Measurements from ENCODE around the gene SNX30.

SNX30 gene

DNA sequence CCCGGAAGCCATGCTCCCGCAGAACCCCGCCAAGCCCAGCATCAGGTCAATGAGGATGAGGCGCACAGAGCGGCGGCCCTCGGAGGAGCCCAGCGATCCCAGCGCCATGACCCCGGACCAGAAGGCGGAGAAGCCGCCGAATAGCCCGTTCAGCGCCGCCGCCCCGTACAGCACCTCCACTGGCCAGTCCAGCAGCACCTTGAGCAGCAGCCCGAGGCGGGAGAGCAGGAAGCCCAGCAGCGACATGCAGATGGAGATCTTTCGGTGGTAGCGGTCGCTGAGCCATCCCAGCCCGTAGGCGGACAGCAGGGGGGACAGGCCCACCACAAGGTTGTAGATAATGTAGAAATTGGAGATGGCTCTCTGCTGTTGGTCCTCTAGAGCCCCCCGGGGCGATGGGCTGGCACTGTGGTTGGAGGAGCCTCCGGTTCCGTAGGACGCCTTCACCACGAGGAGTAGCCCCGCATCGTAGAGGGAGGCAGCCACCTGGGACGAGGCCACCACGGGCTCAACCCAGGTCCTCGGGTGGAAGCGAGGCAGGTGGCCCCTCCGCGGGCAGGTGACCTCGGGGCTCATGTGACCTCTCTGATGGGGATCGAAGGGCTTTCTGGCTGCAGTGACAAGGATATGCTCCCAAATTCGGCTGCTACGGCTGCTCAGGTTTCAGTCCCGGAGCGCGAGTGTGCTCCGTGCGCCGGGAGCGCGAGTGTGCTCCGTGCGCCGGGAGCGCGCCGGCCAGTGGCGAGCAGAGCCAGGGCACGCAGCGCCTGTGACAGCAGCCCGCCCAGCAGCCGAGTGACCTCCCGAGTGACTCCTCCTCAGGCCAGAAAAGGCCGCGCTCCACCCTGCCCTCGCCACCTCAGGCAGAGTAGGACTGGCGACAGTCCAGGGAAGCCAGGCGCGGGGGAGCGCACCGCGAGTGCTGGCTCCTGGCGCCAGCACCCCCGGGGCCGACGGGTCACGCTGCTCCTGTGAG, 139.8 kb downstream of the SNX30 start, which contains the start of gene SLC46A2:
SLC46A2 (minus strand) TSS at position 771 of the 976 bp plus-strand sequence; CDS start at position 576, 195 bp downstream.
- peak; percentile 75 for DNase-seq

DNA sequence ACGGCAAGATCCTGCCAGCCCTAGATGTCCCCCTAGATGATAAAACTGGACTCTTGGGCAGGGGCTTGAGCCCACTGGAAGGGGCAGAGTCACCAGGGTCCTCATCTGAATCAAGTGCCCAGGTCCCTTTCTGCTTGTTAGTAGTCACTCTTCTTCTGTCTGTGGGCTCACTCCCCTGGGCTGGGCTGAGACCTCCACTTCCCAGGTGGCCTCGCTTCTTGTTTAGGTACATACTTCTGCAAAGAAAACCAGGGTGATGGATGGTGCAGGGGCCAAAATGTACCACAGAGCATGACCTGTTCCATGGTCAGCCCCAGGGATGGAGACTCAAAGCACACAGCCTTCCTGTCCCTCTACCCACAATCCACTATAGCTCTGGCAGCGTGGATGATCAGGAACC, 141.0 kb downstream of the SNX30 start:
- DNase-seq, result no peak

DNA sequence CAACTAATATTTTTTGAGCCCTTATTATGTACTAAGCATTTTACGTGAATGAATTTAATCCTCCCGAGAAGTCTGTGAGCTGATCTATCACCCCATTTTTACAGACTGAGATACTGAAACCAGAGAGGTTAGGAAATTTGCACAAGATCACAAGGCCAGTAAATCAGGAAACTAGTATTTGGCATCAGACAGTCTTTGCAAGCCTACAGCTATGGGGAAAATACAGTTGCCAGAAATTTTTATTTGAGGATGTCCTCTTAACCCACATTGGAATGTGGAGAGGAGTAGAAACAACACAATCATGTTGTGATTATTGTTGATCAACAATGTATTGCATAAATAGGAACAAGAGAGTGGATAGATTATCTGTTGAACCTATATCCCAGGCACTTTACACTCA, 142.4 kb downstream of the SNX30 start:
- no peak for DNase-seq

DNA sequence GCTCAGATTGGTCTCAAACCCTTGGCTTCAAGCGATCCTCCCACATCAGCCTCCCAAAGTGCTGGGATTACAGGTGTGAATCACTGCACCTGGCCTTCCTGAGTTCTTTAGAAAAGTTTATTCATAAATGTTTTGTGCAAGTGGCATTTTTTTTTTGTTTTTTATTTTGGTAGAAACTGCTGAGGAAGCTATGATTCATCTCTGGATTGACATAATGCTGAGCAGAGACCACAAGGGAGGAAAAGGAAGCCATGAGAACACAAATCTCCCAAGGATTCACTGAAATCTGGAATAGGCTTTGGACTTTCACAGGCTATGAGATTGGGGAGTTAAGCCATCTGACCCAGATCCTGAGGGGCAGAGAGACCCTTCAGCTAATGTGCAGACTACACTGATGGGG, 143.5 kb downstream of the SNX30 start:
- DNase-seq, result no peak

DNA sequence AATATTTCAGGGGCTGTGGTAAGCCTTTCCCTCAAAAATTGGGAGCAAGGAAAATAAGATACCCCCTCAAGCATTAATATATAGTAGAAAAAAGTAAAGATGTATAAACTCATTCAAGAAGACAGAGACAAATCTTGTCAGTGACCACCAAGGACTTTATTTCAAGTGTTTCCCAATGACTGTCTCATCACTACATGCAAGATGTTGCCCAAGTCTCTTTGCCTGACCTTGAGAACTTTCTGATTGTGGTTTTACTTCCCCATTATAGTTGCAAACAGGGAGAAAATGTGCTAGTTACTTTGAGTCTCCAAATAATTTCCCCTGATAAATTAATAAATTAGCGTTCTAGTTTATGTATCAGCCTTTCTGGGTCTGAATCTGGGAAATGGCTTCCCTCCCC, 144.1 kb downstream of the SNX30 start:
- no peak for DNase-seq

DNA sequence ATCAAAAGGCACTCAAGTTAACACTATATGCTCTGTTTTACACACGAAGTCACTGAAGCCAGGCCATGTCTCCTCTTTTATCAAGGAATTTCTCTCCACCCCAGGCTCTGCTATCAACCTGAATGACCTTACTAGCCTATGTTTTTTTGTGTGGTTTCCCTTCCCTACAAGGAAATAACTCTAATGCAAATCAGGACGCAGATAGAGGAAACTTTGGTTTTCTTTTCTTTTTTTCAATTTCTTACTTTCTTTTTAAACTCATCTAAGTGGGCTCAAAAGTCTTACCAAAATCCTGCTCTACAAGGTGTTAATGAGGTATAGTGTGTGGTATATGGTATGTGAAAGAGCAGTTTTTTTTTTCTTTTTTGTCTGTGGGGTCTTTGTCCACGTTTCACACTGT, 145.6 kb downstream of the SNX30 start:
- DNase-seq, result no peak

DNA sequence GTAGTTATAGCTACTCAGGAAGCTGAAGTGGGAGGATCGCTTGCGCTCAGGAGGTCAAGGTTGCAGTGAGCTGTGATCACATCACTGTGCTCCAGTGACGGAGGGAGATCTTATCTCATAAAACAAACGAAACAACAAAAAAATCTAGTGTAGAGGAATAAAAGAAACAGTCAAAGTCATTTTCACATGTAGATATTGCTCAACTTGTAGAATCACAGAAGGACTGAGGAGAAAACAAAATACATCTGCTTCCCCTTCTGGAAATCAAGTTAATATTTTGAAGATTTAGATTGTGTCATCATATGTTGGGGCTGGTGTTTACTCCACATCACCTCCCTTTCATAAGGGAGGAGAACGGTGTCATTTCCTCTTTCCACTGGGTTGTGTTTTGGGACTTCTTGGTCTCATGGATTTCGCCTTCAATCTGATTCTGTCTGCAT, 148.3 kb downstream of the SNX30 start:
- no peak for DNase-seq

DNA sequence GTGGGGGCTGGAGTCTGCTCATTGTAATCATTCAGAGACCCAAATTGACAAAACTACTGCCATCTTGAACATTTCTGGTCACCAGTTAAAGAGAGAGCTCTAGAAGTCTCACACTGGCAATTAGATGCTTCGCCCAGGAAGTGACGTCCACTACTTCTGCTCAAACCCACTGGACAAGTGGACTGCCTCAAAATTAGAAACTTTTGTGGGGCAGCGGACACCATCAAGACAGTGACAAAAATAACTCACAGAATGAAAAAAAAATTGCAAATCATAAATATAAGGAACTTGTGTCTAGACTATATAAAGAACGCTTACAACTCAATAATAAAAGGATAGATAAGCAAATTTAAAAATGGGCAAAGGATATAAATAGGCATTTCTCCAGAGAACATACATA, 149.9 kb downstream of the SNX30 start:
- DNase-seq, result no peak

DNA sequence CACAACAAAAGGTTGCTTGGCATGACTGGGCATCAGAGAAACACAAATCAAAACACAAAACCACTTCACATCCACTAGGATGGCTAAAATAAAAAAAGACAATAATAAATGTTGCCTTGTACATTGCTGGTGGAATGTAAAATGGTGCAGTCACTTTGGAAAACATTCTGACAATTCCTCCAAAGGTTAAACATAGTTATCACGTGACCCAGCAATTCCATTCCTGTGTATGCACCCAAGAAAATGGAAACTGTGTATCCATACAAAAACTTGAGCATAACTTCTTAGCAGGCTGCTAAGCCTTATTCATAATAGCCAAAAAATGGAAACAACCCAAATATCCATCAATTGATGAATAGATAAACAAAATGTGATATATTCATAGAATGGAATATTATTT, 150.3 kb downstream of the SNX30 start:
- DNase-seq, result no peak

DNA sequence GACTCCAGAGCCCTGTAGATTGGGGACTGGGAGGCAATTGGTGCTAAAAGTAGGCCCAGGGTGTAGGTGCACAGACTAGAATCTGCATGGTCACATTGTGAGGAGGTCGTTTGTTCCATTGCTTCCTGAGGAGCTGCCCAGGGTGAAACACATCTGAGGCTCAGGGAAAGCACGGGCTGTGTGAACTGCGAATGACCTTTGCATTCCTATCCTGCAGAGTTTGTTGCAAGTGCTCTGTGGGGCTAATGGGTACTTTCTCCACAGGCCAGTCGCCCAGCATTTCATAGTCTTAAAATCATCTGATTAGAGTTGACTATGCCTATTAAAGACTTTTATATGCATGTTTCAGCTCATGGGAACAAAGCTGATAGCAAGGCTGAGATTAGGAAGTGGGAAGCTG, 154.5 kb downstream of the SNX30 start:
- no peak for DNase-seq

DNA sequence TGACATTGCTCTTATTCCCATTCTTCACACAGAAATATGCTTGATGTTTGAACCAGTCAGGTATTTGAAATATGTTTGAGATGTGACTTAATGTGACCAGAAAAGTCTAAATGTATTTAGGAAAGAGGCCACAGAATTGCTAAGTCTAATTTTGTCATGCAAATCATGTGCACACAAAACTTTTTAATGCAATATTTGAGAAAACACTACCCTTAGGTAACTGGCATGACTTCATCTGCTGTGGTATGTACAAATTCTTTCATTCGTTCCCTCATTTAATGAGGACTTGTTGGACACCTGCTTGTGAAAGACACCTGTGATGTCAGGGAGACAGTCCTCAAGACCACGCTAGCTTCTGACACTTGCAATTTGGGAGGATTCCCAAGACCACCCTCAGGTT, 161.2 kb downstream of the SNX30 start:
- DNase-seq, result no peak

DNA sequence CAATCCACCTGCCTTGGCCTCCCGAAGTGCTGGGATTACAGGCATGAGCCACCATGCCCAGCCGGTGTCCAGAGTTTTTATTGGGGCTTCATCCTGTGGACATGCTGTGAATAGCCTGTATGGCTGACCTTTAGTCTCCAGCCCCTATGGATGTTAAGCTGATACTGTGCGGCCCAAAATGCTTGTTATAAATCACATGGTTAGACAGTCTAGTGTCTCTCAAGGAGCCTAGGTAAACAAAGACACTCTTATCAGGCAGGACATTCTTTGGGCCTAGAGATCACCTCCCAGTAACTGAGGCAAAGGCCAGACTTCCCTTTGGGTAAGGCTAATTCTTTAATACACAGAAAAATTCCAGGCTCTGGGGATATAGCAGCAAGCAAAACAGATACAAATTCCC, 162.1 kb downstream of the SNX30 start:
- DNase-seq, result no peak

DNA sequence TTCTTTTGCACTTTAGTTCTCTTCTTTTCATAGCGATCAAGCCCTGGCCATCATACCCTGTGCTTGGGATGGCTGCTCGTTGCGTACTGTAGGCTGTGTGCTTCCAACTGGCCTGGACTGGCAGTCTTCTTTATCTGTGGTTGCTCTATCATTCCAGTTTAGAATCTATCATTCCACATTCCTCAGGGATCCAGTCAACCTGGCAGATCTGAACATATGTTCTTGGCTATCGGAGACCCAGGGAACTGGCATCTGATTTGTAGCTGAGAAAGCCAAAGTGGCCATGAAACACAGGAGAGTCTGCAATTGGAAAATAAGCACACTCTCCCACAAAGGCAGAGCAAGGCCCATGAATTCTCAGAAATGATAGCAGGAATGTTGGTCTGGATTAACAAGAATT, 162.8 kb downstream of the SNX30 start:
- no peak for DNase-seq

DNA sequence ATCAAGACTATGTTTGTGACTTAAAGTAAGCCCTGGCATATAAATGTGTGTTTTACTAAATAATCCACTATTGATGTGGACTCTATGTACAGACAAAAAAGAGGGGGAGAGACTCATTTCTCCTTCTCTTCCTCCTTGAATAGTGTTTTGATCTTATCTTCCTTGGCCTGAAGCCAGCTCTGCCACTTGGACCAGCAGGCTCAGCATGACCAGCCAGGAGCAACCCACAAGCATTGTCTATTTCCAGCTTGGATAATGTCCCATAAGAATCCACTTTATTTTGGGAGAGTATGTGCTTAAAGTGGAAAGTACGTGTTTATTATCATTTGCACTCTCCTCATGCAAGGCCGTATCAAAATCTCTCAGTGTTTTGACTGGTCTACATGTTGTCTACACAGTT, 164.0 kb downstream of the SNX30 start:
- DNase-seq, result no peak

DNA sequence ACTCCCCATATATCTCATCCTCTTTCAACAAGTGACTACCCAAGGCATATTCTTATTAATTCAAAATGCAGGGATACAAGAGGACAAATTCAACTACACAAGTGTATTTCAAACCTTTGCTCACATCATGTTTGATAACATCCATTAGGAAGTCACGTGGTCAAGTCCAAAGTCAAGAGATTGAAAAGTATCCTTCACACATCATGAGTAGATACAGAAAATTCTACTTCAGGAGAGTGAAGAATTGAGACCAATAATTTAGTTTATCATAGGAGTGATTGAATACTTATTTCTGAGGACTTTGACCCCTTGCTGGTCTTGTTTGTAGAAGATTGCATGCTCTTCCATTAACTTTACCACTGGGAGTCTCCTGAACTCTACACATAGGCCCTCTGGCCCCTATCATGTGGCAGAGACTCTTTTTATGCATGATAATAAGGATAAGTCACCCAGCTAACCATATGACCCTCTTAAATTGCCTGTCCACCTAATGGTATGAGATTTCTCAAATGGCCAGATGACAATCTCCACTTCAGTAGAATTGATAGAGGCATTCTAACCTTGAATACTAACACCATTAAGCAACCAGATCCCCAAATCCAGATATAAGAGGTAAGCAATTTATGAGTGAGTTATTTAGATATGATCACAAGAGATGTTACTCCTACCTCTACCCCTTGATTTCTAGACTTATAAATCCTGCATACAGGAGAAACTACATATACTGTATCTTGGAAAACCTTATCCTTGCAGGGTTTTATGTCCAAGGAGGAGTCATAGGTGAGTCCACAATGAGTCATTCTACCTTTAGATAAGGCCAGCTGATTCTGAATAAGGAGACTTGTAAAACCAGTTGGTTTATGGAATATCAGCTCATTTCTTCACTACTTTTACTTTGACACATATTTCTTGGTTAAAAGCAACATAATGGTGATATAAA, 166.8 kb downstream of the SNX30 start:
- no peak for DNase-seq

DNA sequence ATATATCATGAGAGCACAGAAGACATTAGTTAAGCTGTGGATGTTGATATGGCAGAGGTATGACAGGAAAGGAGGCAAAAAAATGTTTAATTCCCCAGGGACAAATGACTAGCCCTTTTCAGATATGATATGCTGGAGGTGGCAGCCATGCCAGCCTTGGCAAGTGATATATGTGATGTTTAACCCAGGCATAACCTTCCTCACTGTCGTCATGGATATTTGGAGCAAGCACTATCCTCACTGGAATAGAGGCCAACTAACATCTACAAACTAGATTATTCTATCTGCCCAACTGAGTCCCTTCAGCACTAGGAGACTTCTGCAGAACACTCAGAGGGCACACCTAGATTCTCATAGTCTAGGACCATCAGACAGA, 167.4 kb downstream of the SNX30 start:
- DNase-seq, result no peak

DNA sequence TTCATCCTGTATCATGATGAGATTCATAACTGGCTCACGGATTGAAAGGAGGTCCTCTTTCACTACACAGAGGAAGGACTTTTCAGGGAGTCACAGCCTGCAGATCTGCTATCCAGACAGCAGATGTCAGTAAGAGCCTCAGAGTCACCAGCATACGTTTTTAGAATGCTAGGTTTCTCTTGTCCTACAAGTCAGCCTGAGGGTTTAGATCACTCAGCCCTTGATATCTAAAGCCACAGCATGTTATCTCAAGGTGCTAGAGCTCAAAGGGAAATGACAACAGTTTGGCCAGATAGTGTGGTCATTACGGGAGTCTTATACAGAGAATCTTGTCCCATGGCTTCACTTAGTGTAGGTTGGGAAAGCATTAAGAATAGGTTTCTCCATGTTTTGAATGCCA, 171.0 kb downstream of the SNX30 start:
- DNase-seq, result peak; percentile 67

Measured in islet precursor cell (in vitro differentiated cells).